HEK293 (cell line): Measurements from ENCODE around the gene C10orf88.

ENCODE experiments used
- CTCF ChIA-PET: fragments of 350-600 bp; formaldehyde crosslinking; extraction: SDS; loops from one replicate; lab custom pipeline; 2021; ENCODE audit warnings: antibody characterized with exemption; lab: Yijun Ruan, JAX
- POLR2A ChIA-PET: fragments of 300-600 bp; formaldehyde crosslinking; extraction: SDS; loops from one replicate; lab custom pipeline; 2020; ENCODE audit warnings: antibody characterized with exemption, inconsistent platforms; lab: Yijun Ruan, JAX
- H3K27ac ChIP-seq: fragments of 200-500 bp; sonication (Bioruptor generic); 2 replicates; pipeline ENCODE4 v1.5.1; 2014; ENCODE audit warnings: low read depth, low read length, control low read depth, inconsistent platforms; ENCODE audit errors: extremely low read depth
- H3K36me3 ChIP-seq, 2 experiments: fragments of 200-500 bp in 1 of 2; sonication (Bioruptor generic) in 1 of 2; 1 replicate in 1 of 2; 2 replicates in 1 of 2; pipeline ENCODE4 v1.5.1; 2014 to 2017; ENCODE audit warnings: inconsistent platforms in 2 of 2, low read length in 2 of 2; ENCODE audit not compliant: control insufficient read depth in 2 of 2, insufficient read depth in 1 of 2
- H3K4me1 ChIP-seq: fragments of 200-500 bp; sonication (Bioruptor generic); 2 replicates; pipeline ENCODE4 v1.5.1; 2014; ENCODE audit warnings: mild to moderate bottlenecking, low read length, inconsistent platforms; ENCODE audit not compliant: control insufficient read depth, insufficient read depth
- H3K4me3 ChIP-seq: 2 replicates; pipeline ENCODE4 v1.5.1; 2011; ENCODE audit warnings: low read depth, mild to moderate bottlenecking, control low read depth, low read length, moderate library complexity
- H3K9me3 ChIP-seq: fragments of 200-500 bp; sonication (Bioruptor generic); 2 replicates; pipeline ENCODE4 v1.5.1; 2014; ENCODE audit warnings: low read depth, low read length, inconsistent platforms; ENCODE audit not compliant: control insufficient read depth, insufficient read depth
- GLI4 ChIP-seq: fragments of 450-650 bp; formaldehyde crosslinking; IDR thresholded peaks from 2 replicates; pipeline ENCODE4 v1.5.1; 2016; ENCODE audit warnings: missing biosample characterization, missing genetic modification characterization
- PRDM2 ChIP-seq: fragments of 450-650 bp; formaldehyde crosslinking; IDR thresholded peaks from 2 replicates; pipeline ENCODE4 v1.5.1; 2016; ENCODE audit warnings: missing biosample characterization, missing genetic modification characterization, borderline replicate concordance
- SCRT2 ChIP-seq: fragments of 450-650 bp; formaldehyde crosslinking; IDR thresholded peaks from 2 replicates; pipeline ENCODE4 v1.5.1; 2016; ENCODE audit warnings: missing biosample characterization, missing genetic modification characterization
- ZBTB26 ChIP-seq: fragments of 450-650 bp; formaldehyde crosslinking; optimal IDR thresholded peaks from 2 replicates; pipeline ENCODE3; 2016; ENCODE audit warnings: missing biosample characterization, mild to moderate bottlenecking, missing genetic modification characterization
- ZFP41 ChIP-seq: fragments of 450-650 bp; formaldehyde crosslinking; IDR thresholded peaks from 2 replicates; pipeline ENCODE4 v1.5.1; 2016; ENCODE audit warnings: missing biosample characterization, missing genetic modification characterization, borderline replicate concordance
- ZNF10 ChIP-seq: fragments of 450-650 bp; formaldehyde crosslinking; IDR thresholded peaks from 2 replicates; pipeline ENCODE4 v1.5.1; 2017; ENCODE audit warnings: missing biosample characterization, missing genetic modification characterization
- ZNF140 ChIP-seq: fragments of 450-650 bp; formaldehyde crosslinking; IDR thresholded peaks from 2 replicates; pipeline ENCODE4 v1.5.1; 2016; ENCODE audit warnings: missing biosample characterization, missing genetic modification characterization
- ZNF248 ChIP-seq: fragments of 450-650 bp; formaldehyde crosslinking; IDR thresholded peaks from 2 replicates; pipeline ENCODE4 v1.5.1; 2017; ENCODE audit warnings: missing biosample characterization, missing genetic modification characterization
- ZNF280D ChIP-seq: fragments of 450-650 bp; formaldehyde crosslinking; IDR thresholded peaks from 2 replicates; pipeline ENCODE4 v1.5.1; 2016; ENCODE audit warnings: missing biosample characterization, missing genetic modification characterization
- ZNF292 ChIP-seq: fragments of 450-650 bp; formaldehyde crosslinking; IDR thresholded peaks from 2 replicates; pipeline ENCODE4 v1.5.1; 2016; ENCODE audit warnings: low read depth, missing biosample characterization, missing genetic modification characterization, borderline replicate concordance
- ZNF302 ChIP-seq: fragments of 450-650 bp; formaldehyde crosslinking; IDR thresholded peaks from 2 replicates; pipeline ENCODE4 v1.5.1; 2016; ENCODE audit warnings: missing biosample characterization, missing genetic modification characterization, low read depth
- ZNF488 ChIP-seq: fragments of 450-650 bp; formaldehyde crosslinking; IDR thresholded peaks from 2 replicates; pipeline ENCODE4 v1.5.1; 2016; ENCODE audit warnings: missing biosample characterization, missing genetic modification characterization
- ZNF513 ChIP-seq: fragments of 450-650 bp; IDR thresholded peaks from 2 replicates; pipeline ENCODE4 v1.5.1; 2018; ENCODE audit warnings: missing biosample characterization, missing genetic modification characterization
- ZNF544 ChIP-seq: fragments of 450-650 bp; formaldehyde crosslinking; IDR thresholded peaks from 2 replicates; pipeline ENCODE4 v1.5.0; 2017; ENCODE audit warnings: missing biosample characterization, missing genetic modification characterization
- ZNF610 ChIP-seq: fragments of 450-650 bp; formaldehyde crosslinking; IDR thresholded peaks from 2 replicates; pipeline ENCODE4 v1.5.1; 2016; ENCODE audit warnings: missing biosample characterization, missing genetic modification characterization, borderline replicate concordance
- ZNF670 ChIP-seq: fragments of 450-650 bp; formaldehyde crosslinking; IDR thresholded peaks from 2 replicates; pipeline ENCODE4 v1.5.1; 2016; ENCODE audit warnings: missing biosample characterization, missing genetic modification characterization, low read depth
- ZNF701 ChIP-seq: fragments of 450-650 bp; formaldehyde crosslinking; IDR thresholded peaks from 2 replicates; pipeline ENCODE4 v1.5.1; 2016; ENCODE audit warnings: missing biosample characterization, missing genetic modification characterization
- TF ChIP-seq, protein P1 (sequence below): fragments of 450-650 bp; formaldehyde crosslinking; IDR thresholded peaks from 2 replicates; pipeline ENCODE4 v1.5.1; 2016; ENCODE audit warnings: missing biosample characterization, missing genetic modification characterization

The C10orf88 gene

DNA sequence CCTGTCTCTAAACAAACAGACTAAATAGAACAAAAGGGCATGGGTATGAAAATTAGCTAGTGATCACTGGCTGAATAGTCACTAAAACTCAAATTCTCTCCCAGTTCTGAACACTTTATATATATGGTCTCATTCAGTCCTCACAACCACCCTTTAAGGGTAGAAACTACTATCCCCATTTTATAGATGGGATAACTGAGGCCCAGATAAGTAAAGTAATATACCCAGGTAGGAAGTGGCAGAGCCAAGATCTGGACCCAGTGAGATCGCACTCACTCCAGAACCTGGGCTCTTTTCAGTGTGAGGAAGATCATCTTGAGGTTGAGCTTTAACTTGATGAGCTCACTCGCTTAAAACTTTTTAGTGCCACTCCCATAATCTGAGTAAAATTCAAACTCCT is 30.7 kb upstream of the C10orf88 start:
- H3K27ac ChIP-seq, result no peak overlapping the region
- no peak for TF ChIP-seq ZNF280D (tag by site-specific recombination)
- TF ChIP-seq ZNF302 (tag by site-specific recombination), result no peak
- TF ChIP-seq ZFP41 (tag by site-specific recombination), result no peak
- TF ChIP-seq ZNF701 (tag by site-specific recombination), result no peak
- TF ChIP-seq ZNF513 (tag by site-specific recombination), result no peak
- no peak for TF ChIP-seq ZNF610
- TF ChIP-seq ZNF292 (tag by site-specific recombination), result no peak
- TF ChIP-seq ZNF488 (tag by site-specific recombination), result no peak
- TF ChIP-seq, protein P1, sequence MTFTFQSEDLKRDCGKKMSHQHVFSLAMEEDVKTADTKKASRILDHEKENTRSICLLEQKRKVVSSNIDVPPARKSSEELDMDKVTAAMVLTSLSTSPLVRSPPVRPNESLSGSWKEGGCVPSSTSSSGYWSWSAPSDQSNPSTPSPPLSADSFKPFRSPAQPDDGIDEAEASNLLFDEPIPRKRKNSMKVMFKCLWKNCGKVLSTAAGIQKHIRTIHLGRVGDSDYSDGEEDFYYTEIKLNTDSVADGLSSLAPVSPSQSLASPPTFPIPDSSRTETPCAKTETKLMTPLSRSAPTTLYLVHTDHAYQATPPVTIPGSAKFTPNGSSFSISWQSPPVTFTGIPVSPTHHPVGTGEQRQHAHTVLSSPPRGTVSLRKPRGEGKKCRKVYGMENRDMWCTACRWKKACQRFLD (tag by site-specific recombination), result no peak
- TF ChIP-seq ZNF670 (tag by site-specific recombination), result no peak
- no peak for TF ChIP-seq ZNF544
- no peak for TF ChIP-seq ZNF10 (tag by site-specific recombination)
- TF ChIP-seq PRDM2, result no peak
- TF ChIP-seq SCRT2, result no peak
- no peak for TF ChIP-seq ZNF248 (tag by site-specific recombination)
- TF ChIP-seq ZNF140 (tag by site-specific recombination), result no peak
- TF ChIP-seq ZBTB26, result no peak
- TF ChIP-seq GLI4 (tag by site-specific recombination), result no peak
- TF ChIP-seq, all 188 proteins: peak for 0
- Histone ChIP-seq H3K4me1 (no peaks in the 10 kb centered on the region; the same call in 1 of the 2 replicates), H3K9me3 (no peaks in the 10 kb centered on the region), H3K4me3 (no peak overlapping the region), H3K36me3 (peaks cover 4 to 38% of the 10 kb centered on the region in 2 experiments)
- ChIA-PET POLR2A (no interaction called here), CTCF (interaction anchor here (1.3 kb wide), 1 partner anchor 10 kb away, joined by 5 read pairs; no protein-coding TSS in a partner anchor)
